CD4-positive, alpha-beta T cell treated with Interleukin-12 subunit alpha and Interleukin-12 subunit beta, for 1 hour (primary cell): Measurements from ENCODE around the gene C1orf116.

Experiments
- DNase-seq: peaks from one replicate; pipeline ENCODE4 v3.0.0-alpha.2; 2020

C1orf116 gene

GRCh38 chr1:207034208-207034607, 1.7 kb upstream of the C1orf116 start:
- no peak for DNase-seq

GRCh38 chr1:207033302-207033701, 746 bp upstream of the C1orf116 start:
- DNase-seq: no peak

GRCh38 chr1:207031632-207032264, 808 bp downstream of the C1orf116 start:
- DNase-seq: no peak

- no peak for DNase-seq
Observed at GRCh38 chr1:207031016-207031415, 1.5 kb downstream of the C1orf116 start.

- DNase-seq: no peak
Observed at GRCh38 chr1:207030522-207031009, 2.0 kb downstream of the C1orf116 start.

- no peak for DNase-seq
Observed at GRCh38 chr1:207029701-207030521, 2.6 kb downstream of the C1orf116 start.

- DNase-seq: no peak
Observed at GRCh38 chr1:207028884-207029650, 3.5 kb downstream of the C1orf116 start.

- DNase-seq: no peak
Observed at GRCh38 chr1:207027921-207028320, 4.6 kb downstream of the C1orf116 start.

GRCh38 chr1:207027206-207027777, 5.3 kb downstream of the C1orf116 start:
- DNase-seq: no peak

GRCh38 chr1:207026104-207026534, 6.4 kb downstream of the C1orf116 start:
- no peak for DNase-seq

GRCh38 chr1:207025146-207025880, 7.2 kb downstream of the C1orf116 start:
- no peak for DNase-seq

- no peak for DNase-seq
Observed at GRCh38 chr1:207024202-207025145, 8.1 kb downstream of the C1orf116 start.

GRCh38 chr1:207022996-207023679, 9.4 kb downstream of the C1orf116 start:
- no peak for DNase-seq

- no peak for DNase-seq
Observed at GRCh38 chr1:207021876-207022596, 10.5 kb downstream of the C1orf116 start.

- no peak for DNase-seq
Observed at GRCh38 chr1:207021139-207021861, 11.3 kb downstream of the C1orf116 start.

GRCh38 chr1:207020709-207021107, 11.8 kb downstream of the C1orf116 start:
- no peak for DNase-seq

- DNase-seq: no peak
Observed at GRCh38 chr1:207020065-207020708, 12.4 kb downstream of the C1orf116 start.

- no peak for DNase-seq
Observed at GRCh38 chr1:207019661-207020060, 12.9 kb downstream of the C1orf116 start.

- DNase-seq: no peak
Observed at GRCh38 chr1:207019161-207019560, 13.4 kb downstream of the C1orf116 start.
